Measurements from ENCODE around the gene RNF130. TPM values are rescaled to one million over a fixed set of nuclear protein-coding genes. Genes with fewer than 3 reads are reported as not detected.

Gene RNF130
- total RNA-seq, 4 donors from 2014 or later: 84.7 to 105 (median 98.5) TPM

DNA sequence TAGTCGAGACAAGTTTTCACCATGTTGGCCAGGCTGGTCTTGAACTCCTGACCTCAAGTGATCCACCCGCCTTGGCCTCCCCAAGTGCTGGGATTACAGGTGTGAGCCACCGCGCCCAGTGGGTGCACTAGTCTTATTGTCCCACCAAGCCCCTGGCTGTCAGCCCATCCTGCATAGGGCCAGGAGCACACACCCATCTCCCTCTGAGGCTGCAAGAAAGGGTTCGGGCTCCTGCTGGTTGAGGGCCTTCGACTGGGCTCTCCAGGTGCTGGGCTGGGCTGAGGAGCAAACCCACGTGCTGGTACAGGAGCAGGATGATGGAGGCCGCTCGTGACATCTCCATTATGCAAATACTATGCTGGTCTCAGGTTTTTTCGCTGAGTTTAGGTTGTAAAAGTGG is 25.1 kb upstream of the RNF130 start:
- H3K4me1 ChIP-seq: no peaks in the 10 kb centered on the region
- no peak for ATAC-seq
- no peak overlapping the region for H3K27ac ChIP-seq
- peaks cover 21% of the 10 kb centered on the region for H3K27me3 ChIP-seq
- 92% methylated on average over 2 to 4 of the region's 10 CpGs for WGBS, 2 donors (ENCODE audit: low coverage in 1 of 2)
- no peaks in the 10 kb centered on the region for H3K36me3 ChIP-seq
- TF ChIP-seq POLR2A (IDR thresholded peaks at IDR 0.05) (no peak), POLR2AphosphoS5 (IDR thresholded peaks at IDR 0.05) (no peak), EP300 (IDR thresholded peaks at IDR 0.05) (no peak)
- TF ChIP-seq, protein P1, sequence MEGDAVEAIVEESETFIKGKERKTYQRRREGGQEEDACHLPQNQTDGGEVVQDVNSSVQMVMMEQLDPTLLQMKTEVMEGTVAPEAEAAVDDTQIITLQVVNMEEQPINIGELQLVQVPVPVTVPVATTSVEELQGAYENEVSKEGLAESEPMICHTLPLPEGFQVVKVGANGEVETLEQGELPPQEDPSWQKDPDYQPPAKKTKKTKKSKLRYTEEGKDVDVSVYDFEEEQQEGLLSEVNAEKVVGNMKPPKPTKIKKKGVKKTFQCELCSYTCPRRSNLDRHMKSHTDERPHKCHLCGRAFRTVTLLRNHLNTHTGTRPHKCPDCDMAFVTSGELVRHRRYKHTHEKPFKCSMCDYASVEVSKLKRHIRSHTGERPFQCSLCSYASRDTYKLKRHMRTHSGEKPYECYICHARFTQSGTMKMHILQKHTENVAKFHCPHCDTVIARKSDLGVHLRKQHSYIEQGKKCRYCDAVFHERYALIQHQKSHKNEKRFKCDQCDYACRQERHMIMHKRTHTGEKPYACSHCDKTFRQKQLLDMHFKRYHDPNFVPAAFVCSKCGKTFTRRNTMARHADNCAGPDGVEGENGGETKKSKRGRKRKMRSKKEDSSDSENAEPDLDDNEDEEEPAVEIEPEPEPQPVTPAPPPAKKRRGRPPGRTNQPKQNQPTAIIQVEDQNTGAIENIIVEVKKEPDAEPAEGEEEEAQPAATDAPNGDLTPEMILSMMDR (IDR thresholded peaks at IDR 0.05): no peak
- no peaks in the 10 kb centered on the region for H3K9me3 ChIP-seq
- H3K4me3 ChIP-seq: no peak overlapping the region

DNA sequence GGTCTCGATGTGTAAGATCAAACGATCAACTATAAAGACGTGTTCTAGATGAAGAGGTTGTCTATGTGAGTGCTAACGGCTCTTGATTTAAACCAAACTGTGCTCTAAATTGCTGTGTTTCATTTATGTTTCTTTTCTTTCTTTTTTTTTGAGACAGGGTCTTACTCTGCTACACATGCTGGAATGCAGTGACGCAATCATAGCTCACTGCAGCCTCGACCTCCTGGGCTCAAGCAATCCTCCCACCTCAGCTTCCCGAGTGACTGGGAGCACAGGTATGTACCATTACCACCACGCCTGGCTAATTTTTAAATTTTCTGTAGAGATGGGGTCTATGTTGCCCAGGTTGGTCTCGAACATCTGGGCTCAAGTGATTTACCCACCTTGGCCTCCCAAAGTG is 24.0 kb upstream of the RNF130 start:
- H3K27ac ChIP-seq: no peak overlapping the region
- no peak for TF ChIP-seq POLR2A (IDR thresholded peaks at IDR 0.05)
- no peak for TF ChIP-seq POLR2AphosphoS5 (IDR thresholded peaks at IDR 0.05)
- TF ChIP-seq, protein P1 (IDR thresholded peaks at IDR 0.05): no peak
- TF ChIP-seq EP300 (IDR thresholded peaks at IDR 0.05): no peak
- 83 to 84% methylated on average over 9 of the region's 9 CpGs for WGBS, 2 donors (ENCODE audit: low coverage in 1 of 2)

DNA sequence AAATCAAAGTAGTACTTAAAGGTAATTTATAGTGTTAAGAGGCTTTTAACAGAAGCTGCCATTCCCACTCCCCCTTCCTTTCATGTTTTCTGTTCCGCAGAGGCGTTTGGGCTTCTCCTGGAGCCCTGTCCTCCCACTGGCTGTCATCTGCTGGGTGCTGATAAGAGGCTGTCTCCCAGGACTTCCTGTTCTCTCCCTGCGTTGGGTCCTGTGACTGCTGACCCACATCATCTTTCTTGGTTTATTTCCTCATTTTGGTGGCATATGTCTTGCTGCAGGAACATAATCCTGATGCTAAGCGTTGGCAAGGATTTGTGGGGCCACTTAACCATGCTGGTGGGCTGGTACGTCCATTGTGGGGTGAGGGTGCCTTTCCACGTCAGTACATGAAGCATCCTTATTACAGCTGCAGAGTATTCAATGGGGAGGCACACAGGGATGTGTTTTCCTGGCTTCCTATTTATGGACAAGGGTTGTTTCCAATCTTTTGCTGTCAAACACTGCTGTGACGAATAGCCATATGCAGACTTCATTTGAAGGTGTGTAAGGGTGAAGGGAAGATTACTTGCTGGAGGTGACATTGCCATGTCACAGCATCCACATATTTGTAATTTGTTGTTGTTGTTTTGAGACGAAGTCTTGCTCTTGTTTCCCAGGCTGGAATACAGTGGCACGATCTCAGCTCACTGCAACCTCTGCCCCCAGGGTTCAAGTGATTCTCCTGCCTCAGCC is 22.3 kb upstream of the RNF130 start:
- 68 to 86% methylated on average over 9 of the region's 9 CpGs for WGBS, 2 donors (ENCODE audit: low coverage in 1 of 2)
- ATAC-seq: no peak
- H3K27me3 ChIP-seq: no peaks in the 10 kb centered on the region
- H3K9me3 ChIP-seq: no peaks in the 10 kb centered on the region
- TF ChIP-seq EP300 (IDR thresholded peaks at IDR 0.05): no peak
- TF ChIP-seq, protein P1 (IDR thresholded peaks at IDR 0.05): no peak
- H3K27ac ChIP-seq: no peak overlapping the region
- H3K36me3 ChIP-seq: no peaks in the 10 kb centered on the region
- no peak overlapping the region for H3K4me3 ChIP-seq
- H3K4me1 ChIP-seq: peaks cover 0 to 18% (median 0%) of the 10 kb centered on the region in 3 donors

More for the DNA sequence above, 24.0 kb upstream of the RNF130 start:
- no peak overlapping the region for H3K4me3 ChIP-seq
- no peaks in the 10 kb centered on the region for H3K9me3 ChIP-seq
- peaks cover 12% of the 10 kb centered on the region for H3K27me3 ChIP-seq
- H3K36me3 ChIP-seq: no peaks in the 10 kb centered on the region
- H3K4me1 ChIP-seq: peaks cover 0 to 10% (median 0%) of the 10 kb centered on the region in 3 donors
- no peak for ATAC-seq

DNA sequence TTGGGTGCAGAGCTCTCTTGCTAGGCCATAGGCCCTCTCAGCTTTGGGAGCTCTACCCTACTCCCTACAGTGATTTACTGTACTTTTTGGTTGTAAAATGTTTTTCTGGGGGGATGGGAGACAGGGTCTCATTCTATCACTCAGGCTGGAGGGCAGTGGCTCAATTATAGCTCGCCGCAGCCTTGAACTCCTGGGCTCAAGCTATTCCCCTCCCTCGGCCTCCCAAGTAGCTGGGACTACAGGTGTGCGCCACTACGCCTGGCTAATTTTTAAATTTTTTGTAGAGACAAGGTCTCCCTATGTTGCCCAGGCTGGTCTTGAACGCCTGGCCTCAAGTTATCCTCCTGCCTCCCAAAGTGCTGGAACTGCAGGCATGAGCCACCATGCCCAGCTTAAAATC is 21.7 kb upstream of the RNF130 start:
- H3K36me3 ChIP-seq: no peaks in the 10 kb centered on the region
- 82 to 84% methylated on average over 2 to 3 of the region's 6 CpGs for WGBS, 2 donors (ENCODE audit: low coverage in 1 of 2)
- no peak overlapping the region for H3K27ac ChIP-seq
- TF ChIP-seq POLR2AphosphoS5 (IDR thresholded peaks at IDR 0.05) (no peak), POLR2A (IDR thresholded peaks at IDR 0.05) (no peak), EP300 (IDR thresholded peaks at IDR 0.05) (no peak)
- TF ChIP-seq, protein P1 (IDR thresholded peaks at IDR 0.05): no peak
- no peak overlapping the region for H3K4me3 ChIP-seq
- H3K9me3 ChIP-seq: no peaks in the 10 kb centered on the region
- no peak for ATAC-seq
- no peaks in the 10 kb centered on the region for H3K27me3 ChIP-seq
- H3K4me1 ChIP-seq: peaks cover 0 to 18% (median 0%) of the 10 kb centered on the region in 3 donors
